ENCODE measurements around the gene MED25.

The MED25 gene

GRCh38 chr19:49870309-49870901 lies 52.3 kb downstream of the MED25 start:
- no peak for DNase-seq (ENCODE audit: extremely low read depth, low read depth)
- TF ChIP-seq, protein P1, sequence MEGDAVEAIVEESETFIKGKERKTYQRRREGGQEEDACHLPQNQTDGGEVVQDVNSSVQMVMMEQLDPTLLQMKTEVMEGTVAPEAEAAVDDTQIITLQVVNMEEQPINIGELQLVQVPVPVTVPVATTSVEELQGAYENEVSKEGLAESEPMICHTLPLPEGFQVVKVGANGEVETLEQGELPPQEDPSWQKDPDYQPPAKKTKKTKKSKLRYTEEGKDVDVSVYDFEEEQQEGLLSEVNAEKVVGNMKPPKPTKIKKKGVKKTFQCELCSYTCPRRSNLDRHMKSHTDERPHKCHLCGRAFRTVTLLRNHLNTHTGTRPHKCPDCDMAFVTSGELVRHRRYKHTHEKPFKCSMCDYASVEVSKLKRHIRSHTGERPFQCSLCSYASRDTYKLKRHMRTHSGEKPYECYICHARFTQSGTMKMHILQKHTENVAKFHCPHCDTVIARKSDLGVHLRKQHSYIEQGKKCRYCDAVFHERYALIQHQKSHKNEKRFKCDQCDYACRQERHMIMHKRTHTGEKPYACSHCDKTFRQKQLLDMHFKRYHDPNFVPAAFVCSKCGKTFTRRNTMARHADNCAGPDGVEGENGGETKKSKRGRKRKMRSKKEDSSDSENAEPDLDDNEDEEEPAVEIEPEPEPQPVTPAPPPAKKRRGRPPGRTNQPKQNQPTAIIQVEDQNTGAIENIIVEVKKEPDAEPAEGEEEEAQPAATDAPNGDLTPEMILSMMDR (IDR thresholded peaks at IDR 0.05; ENCODE audit: low read depth, low read length) = no peak

DNA sequence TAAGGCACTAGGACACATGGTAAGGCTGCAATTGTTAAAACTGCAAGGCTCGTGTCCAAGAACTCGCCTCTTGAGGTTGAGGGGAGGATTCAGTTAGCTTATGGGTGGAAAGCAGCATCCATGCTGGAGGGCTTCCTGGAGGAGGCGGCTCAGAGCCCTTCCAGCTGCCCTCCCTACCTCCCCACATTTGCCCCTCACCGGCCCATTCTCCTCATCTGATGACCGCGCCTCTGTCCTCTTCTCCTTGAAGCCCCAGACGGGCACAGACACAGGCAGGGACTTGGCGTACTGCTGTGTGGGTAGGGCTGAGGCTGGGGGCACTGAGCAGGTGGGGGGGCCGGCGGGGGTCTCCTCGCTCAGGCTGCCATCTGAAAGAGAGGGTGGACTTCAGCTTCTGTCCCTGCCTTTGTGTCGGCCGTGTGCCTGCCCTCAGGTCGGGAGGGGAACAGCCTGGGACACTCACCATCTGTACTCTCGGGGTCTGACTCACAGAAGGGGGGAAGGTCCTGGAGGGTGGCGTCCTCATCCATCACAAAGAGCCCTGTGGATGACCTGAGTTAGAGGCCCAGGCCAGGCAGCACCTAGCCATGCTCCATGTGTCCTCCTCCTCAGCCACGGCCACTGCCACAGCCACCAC lies 53.4 kb downstream of the MED25 start:
- TF ChIP-seq, protein P1 (IDR thresholded peaks at IDR 0.05; ENCODE audit: low read depth, low read length) = no peak
- DNase-seq (ENCODE audit: extremely low read depth, low read depth) = no peak

- no peak for DNase-seq (ENCODE audit: extremely low read depth, low read depth)
- TF ChIP-seq, protein P1 (IDR thresholded peaks at IDR 0.05; ENCODE audit: low read depth, low read length) = no peak
Observed at GRCh38 chr19:49872245-49873128, 54.4 kb downstream of the MED25 start.

DNA sequence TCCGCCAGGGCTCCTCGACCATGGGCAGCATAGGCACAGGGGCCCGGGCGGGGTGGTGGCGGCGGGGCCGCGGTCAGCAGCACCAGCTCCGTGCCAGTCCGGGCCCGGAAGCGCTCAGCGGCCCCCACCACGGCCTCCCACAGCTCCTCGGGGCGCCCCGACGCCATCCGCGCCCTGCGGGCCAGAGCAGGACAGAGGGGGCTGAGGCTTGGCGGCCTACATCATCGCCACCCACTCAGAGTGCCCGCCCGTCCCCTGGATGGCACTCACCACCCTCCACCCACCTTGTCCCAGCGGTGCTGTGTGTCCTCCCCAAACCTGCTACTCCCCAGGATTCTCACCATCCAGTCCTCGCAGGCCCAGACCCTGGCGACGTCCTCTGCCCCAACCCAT lies 55.0 kb downstream of the MED25 start:
- TF ChIP-seq, protein P1 (IDR thresholded peaks at IDR 0.05; ENCODE audit: low read depth, low read length) = no peak
- DNase-seq (ENCODE audit: extremely low read depth, low read depth) = no peak

DNA sequence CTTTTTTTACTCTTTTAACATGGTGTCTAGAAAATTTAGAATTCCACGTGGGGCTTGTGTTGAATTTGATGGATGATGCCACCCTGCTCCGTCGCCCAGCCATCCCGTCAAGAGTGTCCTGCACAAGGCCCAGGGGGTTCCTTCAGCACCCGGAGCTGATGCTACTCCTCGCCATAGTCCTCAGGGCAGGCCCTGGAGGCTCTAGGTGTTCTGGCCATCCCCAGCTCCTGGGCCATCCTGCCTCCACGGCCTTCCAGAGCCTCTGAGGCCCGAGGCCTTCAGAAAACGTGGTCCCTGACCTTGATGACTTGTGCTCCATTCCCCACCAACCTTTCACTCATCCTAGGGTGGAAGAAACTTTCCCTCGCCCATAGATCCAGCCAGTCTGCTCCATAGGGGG lies 55.7 kb downstream of the MED25 start:
- TF ChIP-seq, protein P1 (IDR thresholded peaks at IDR 0.05; ENCODE audit: low read depth, low read length) = no peak
- no peak for DNase-seq (ENCODE audit: extremely low read depth, low read depth)

GRCh38 chr19:49874503-49875157 lies 56.5 kb downstream of the MED25 start:
- TF ChIP-seq, protein P1 (IDR thresholded peaks at IDR 0.05; ENCODE audit: low read depth, low read length) = no peak

More at GRCh38 chr19:49874503-49875157, 56.5 kb downstream of the MED25 start:
- DNase-seq (ENCODE audit: extremely low read depth, low read depth) = no peak
